ENCODE results near the gene TBX6. TPM values are rescaled to one million over a fixed set of nuclear protein-coding genes. Genes with fewer than 3 reads are reported as not detected.

Gene TBX6
- total RNA-seq, 2 donors from 2014 or later = 1.8 to 2.6 TPM

- Histone ChIP-seq H3K27me3 (no peaks in the 10 kb centered on the region), H3K9me3 (no peaks in the 10 kb centered on the region), H3K4me1 (peaks cover 29% of the 10 kb centered on the region), H3K27ac (peak overlapping the region; percentile 71 to 81 (median 76)), H3K36me3 (replicated peaks in 1 of 2; ENCODE audit: insufficient read depth in 1 of 2, low read depth in 2 of 2) (no peaks in the 10 kb centered on the region), H3K4me3 (no peak overlapping the region)
- intact Hi-C loops (cut with DNase I) = no loop called here
- TF ChIP-seq POLR2A (IDR thresholded peaks at IDR 0.05) (peak in 1 of 3 donors; percentile 15), CTCF (IDR thresholded peaks at IDR 0.05) (peak; percentile 11 to 64 (median 53))
- DNase-seq = peak; percentile 90 to 95 (median 93)
- 15 to 25% methylated on average over 8 to 10 of the region's 10 CpGs for WGBS, 2 donors
- ATAC-seq = peak; percentile 83
Measured at GRCh38 chr16:30054959-30055553, 36.7 kb downstream of the TBX6 start.

DNA sequence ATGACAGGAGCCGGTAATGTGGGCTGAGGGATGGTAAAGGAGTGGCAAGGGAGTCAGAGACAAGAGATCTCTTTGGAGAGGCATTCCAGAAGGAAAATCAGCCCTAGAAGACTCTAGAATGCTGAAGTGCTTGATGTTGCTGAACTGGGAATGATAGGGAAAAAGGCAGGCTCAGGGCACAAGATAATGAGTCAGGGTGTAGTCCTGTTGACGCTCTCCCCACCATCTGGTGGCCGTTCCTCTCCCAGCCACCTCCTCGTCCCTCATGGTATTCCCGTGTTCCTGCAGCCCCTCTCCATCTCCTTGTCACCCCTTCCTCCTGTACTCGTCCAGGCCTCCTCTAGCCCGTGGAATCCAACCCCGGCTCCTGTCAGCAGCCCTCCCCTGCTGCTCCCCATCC, 37.3 kb downstream of the TBX6 start:
- Histone ChIP-seq H3K9me3 (no peaks in the 10 kb centered on the region), H3K4me1 (peaks cover 29% of the 10 kb centered on the region), H3K36me3 (replicated peaks in 1 of 2; ENCODE audit: insufficient read depth in 1 of 2, low read depth in 2 of 2) (no peaks in the 10 kb centered on the region), H3K27ac (peak overlapping the region; percentile 71 to 81 (median 76)), H3K27me3 (no peaks in the 10 kb centered on the region), H3K4me3 (no peak overlapping the region)
- DNase-seq = no peak
- TF ChIP-seq POLR2A (IDR thresholded peaks at IDR 0.05) = no peak
- TF ChIP-seq CTCF (IDR thresholded peaks at IDR 0.05) = no peak
- no peak for ATAC-seq
- 79 to 82% methylated on average over 8 of the region's 8 CpGs for WGBS, 2 donors
- intact Hi-C loops (cut with DNase I) = no loop called here

DNA sequence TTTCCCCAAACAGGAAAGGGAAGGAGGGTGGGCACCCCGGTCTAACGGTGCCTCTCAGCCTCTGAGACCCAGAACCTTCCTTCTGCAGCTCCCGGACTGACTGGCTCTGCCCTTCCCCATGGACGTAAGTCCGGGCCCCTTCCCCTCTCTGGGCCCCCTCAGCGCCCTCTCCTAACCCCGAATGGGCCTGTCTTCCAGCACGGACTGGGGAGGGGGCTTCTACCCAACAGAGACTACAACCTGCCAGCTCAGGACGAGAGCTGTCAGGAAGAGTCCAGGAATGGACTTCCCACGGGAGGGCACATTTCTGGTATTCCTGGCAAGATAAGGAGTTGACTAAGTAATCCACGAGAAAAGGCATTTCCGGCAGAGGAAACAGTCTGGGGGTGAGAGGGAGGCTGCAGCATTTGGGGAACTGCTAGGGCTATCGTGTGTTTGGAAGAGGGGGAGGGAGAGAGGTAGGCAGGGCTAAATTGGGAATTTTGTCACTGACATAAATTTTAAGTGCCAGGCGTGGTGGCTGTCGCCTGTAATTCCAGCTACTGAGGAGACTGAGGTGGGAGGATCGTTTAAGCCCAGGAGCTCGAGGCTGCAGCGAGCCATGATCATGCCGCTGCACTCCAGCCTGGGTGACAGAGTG, 38.2 kb downstream of the TBX6 start:
- Histone ChIP-seq H3K27ac (peak overlapping the region in 2 of 4 donors; percentile 50 to 60), H3K36me3 (replicated peaks in 1 of 2; ENCODE audit: insufficient read depth in 1 of 2, low read depth in 2 of 2) (no peaks in the 10 kb centered on the region), H3K27me3 (no peaks in the 10 kb centered on the region), H3K4me1 (peaks cover 29% of the 10 kb centered on the region), H3K9me3 (no peaks in the 10 kb centered on the region), H3K4me3 (peak overlapping the region in 1 of 2 donors; percentile 39)
- WGBS, 2 donors = 2 to 8% methylated on average over 14 to 19 of the region's 19 CpGs
- ATAC-seq (peak; percentile 2), DNase-seq (no peak)
- intact Hi-C loops (cut with DNase I) = no loop called here
- TF ChIP-seq CTCF (IDR thresholded peaks at IDR 0.05) = no peak

DNA sequence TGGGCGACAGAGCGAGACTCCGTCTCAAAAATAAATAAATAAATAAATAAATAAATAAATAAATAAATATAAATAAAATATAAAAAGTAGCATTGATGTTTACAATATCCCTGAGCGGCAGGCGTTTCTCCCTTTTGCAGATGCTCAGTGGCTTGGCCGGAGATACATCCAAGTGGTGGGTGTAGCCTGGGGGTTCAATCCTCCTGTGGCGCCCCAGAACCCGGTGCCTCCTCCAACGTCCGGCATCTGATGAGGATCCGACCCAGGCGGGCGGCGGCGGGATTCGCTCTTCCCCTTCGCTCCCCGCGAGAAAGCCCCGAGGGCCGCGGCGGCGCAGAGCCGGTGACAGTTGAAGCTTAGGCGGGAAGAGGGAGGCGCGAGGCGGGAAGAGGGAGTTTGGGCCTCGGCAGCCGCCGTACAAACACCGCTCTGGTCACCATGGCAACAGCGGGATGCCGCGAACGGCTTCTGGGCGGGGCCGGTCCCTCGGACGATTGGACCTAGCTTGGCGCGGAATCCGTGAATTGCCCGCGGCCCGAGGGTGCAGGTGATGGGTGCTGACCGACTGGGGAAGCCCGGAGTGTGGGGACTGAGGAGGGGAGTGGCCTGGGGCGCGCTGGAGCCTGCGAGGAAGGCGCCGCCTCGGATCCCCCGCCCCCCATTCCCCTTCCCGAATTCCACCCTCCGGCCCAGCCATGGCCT, 38.9 kb downstream of the TBX6 start:
- Histone ChIP-seq H3K4me1 (peaks cover 29% of the 10 kb centered on the region), H3K9me3 (no peaks in the 10 kb centered on the region), H3K4me3 (peak overlapping the region in 1 of 2 donors; percentile 39), H3K36me3 (replicated peaks in 1 of 2; ENCODE audit: insufficient read depth in 1 of 2, low read depth in 2 of 2) (no peaks in the 10 kb centered on the region), H3K27ac (peak overlapping the region in 2 of 4 donors; percentile 50 to 60), H3K27me3 (no peaks in the 10 kb centered on the region)
- ATAC-seq (peak; percentile 86), DNase-seq (peak; percentile 93 to 97 (median 96))
- 4 to 21% methylated on average over 12 to 58 of the region's 58 CpGs for WGBS, 2 donors
- intact Hi-C loops (cut with DNase I) = no loop called here
- TF ChIP-seq POLR2A (IDR thresholded peaks at IDR 0.05) (peak in 2 of 3 donors; percentile 8 to 15), CTCF (IDR thresholded peaks at IDR 0.05) (peak in 1 of 7 experiments; percentile 20)

Data from body of pancreas (tissue), 4 donors.